ENCODE results near the gene LBHD1. TPM values are rescaled to one million over a fixed set of nuclear protein-coding genes. Genes with fewer than 3 reads are reported as not detected.

The LBHD1 gene
- total RNA-seq, 1 experiment from 2014 or later, result 16.1 TPM

GRCh38 chr11:62667460-62667859 is 4.6 kb downstream of the LBHD1 start:
- Histone ChIP-seq H3K27me3 (ENCODE audit: insufficient read depth, low read depth) (no peaks in the 10 kb centered on the region), H3K4me1 (replicated peaks; ENCODE audit: insufficient read depth) (peaks cover 41% of the 10 kb centered on the region), H3K79me2 (ENCODE audit: low read depth) (peaks cover 80% of the 10 kb centered on the region), H3F3A (ENCODE audit: insufficient read depth, low read depth) (peaks cover 83% of the 10 kb centered on the region), H2AFZ (no peak overlapping the region), H3K4me3 (peak overlapping the region; percentile 88; the same call in 1 of the 2 replicates), H4K20me1 (ENCODE audit: insufficient read depth) (no peaks in the 10 kb centered on the region; the same call in none of the 2 replicates), H3K9me2 (ENCODE audit: insufficient read depth) (no peaks in the 10 kb centered on the region), H3K4me2 (peak overlapping the region; percentile 98), H3K36me3 (ENCODE audit: low read depth) (peaks cover 24% of the 10 kb centered on the region), H3K27ac (peak overlapping the region; percentile 72), H3K9me3 (ENCODE audit: insufficient read depth, low read depth) (no peaks in the 10 kb centered on the region)
- TF ChIP-seq CTCF (conservative IDR thresholded peaks at IDR 0.05), result no peak
- no peak for DNase-seq
- intact Hi-C loops (cut with micrococcal nuclease; ENCODE audit: unreplicated experiment), result loop anchor here (5.0 kb wide), 3 partner anchors 45 to 125 kb away; partner anchors contain the start of genes B3GAT3 and TUT1
- POLR2A ChIA-PET (ENCODE audit: unreplicated experiment), result interaction anchor here (0.5 to 0.7 kb wide), 6 partner anchors 14 to 249 kb away, joined by 3 to 8 read pairs (median 4); partner anchors contain the start of genes INTS5 and SCGB1A1
- BruUV-seq (replicated peaks), result no TSS peak
- CTCF ChIA-PET, result no interaction called here

GRCh38 chr11:62666259-62666926 is 5.7 kb downstream of the LBHD1 start:
- Histone ChIP-seq H3K4me1 (replicated peaks; ENCODE audit: insufficient read depth) (peaks cover 41% of the 10 kb centered on the region), H3K36me3 (ENCODE audit: low read depth) (peaks cover 24% of the 10 kb centered on the region), H4K20me1 (ENCODE audit: insufficient read depth) (no peaks in the 10 kb centered on the region; the same call in none of the 2 replicates), H3K27me3 (ENCODE audit: insufficient read depth, low read depth) (no peaks in the 10 kb centered on the region), H3K4me2 (peak overlapping the region; percentile 98), H2AFZ (no peak overlapping the region), H3K9me2 (ENCODE audit: insufficient read depth) (no peaks in the 10 kb centered on the region), H3K27ac (peak overlapping the region; percentile 72), H3K79me2 (ENCODE audit: low read depth) (peaks cover 72% of the 10 kb centered on the region), H3K4me3 (peak overlapping the region; percentile 88), H3F3A (ENCODE audit: insufficient read depth, low read depth) (peaks cover 85% of the 10 kb centered on the region), H3K9me3 (ENCODE audit: insufficient read depth, low read depth) (no peaks in the 10 kb centered on the region)
- POLR2A ChIA-PET (ENCODE audit: unreplicated experiment), result interaction anchor here (0.6 to 0.7 kb wide), 2 partner anchors 63 to 1023 kb away, joined by 3 to 7 read pairs; no protein-coding TSS in a partner anchor
- DNase-seq, result peak in 1 of 2 experiments; percentile 36
- TF ChIP-seq CTCF (conservative IDR thresholded peaks at IDR 0.05) (no peak), EZH2 (IDR thresholded peaks at IDR 0.05; ENCODE audit: low read depth) (no peak)
- CTCF ChIA-PET, result no interaction called here
- intact Hi-C loops (cut with micrococcal nuclease; ENCODE audit: unreplicated experiment), result loop anchor here (5.0 kb wide), 3 partner anchors 44 to 124 kb away; partner anchors contain the start of genes B3GAT3 and TUT1
- BruUV-seq (replicated peaks), result no TSS peak

- Histone ChIP-seq H3K9me3 (ENCODE audit: insufficient read depth, low read depth) (no peaks in the 10 kb centered on the region), H3K4me2 (peak overlapping the region; percentile 98), H3K4me3 (peak overlapping the region; percentile 88), H3K27me3 (ENCODE audit: insufficient read depth, low read depth) (no peaks in the 10 kb centered on the region), H3K4me1 (replicated peaks; ENCODE audit: insufficient read depth) (peaks cover 38% of the 10 kb centered on the region), H2AFZ (no peak overlapping the region), H4K20me1 (ENCODE audit: insufficient read depth) (no peaks in the 10 kb centered on the region; the same call in none of the 2 replicates), H3K27ac (peak overlapping the region; percentile 72), H3K9me2 (ENCODE audit: insufficient read depth) (no peaks in the 10 kb centered on the region), H3K79me2 (ENCODE audit: low read depth) (peaks cover 66% of the 10 kb centered on the region), H3F3A (ENCODE audit: insufficient read depth, low read depth) (peaks cover 83% of the 10 kb centered on the region), H3K36me3 (ENCODE audit: low read depth) (peaks cover 24% of the 10 kb centered on the region)
- intact Hi-C loops (cut with micrococcal nuclease; ENCODE audit: unreplicated experiment), result loop anchor here (5.0 kb wide), 3 partner anchors 43 to 123 kb away; partner anchors contain the start of genes B3GAT3 and TUT1
- POLR2A ChIA-PET (ENCODE audit: unreplicated experiment), result interaction anchor here (0.6 to 2.0 kb wide), 31 partner anchors 8 to 1723 kb away, joined by 3 to 55 read pairs (median 8); partner anchors contain the start of genes B3GAT3, EEF1G, HNRNPUL2 and INTS5
- DNase-seq, result peak; percentile 42 to 46
- CTCF ChIA-PET, result interaction anchor here (0.6 to 1.1 kb wide), 3 partner anchors 12 to 81 kb away, joined by 3 to 7 read pairs (median 4); no protein-coding TSS in a partner anchor
- no TSS peak for BruUV-seq (replicated peaks)
- no peak for TF ChIP-seq CTCF (conservative IDR thresholded peaks at IDR 0.05)
- TF ChIP-seq EZH2 (IDR thresholded peaks at IDR 0.05; ENCODE audit: low read depth), result no peak
Measured at GRCh38 chr11:62665599-62666258, 6.3 kb downstream of the LBHD1 start.
